Gastrocnemius medialis (tissue), 4 donors: ENCODE results near the gene PLA2G2F.

ENCODE experiments used
- CTCF ChIP-seq, 5 experiments: fragments of 450-650 bp in 3 of 5; fragments of 200-600 bp in 2 of 5; sonication (generic) in 2 of 5; IDR thresholded peaks in 4 of 5; conservative IDR thresholded peaks in 1 of 5; 1 replicate in 4 of 5; 2 replicates in 1 of 5; pipeline ENCODE4 v1.5.1; 2016 to 2019; ENCODE audit warnings: antibody characterized with exemption in 5 of 5, mild to moderate bottlenecking in 3 of 5, moderate library complexity in 3 of 5
- POLR2A ChIP-seq, 2 donors: fragments of 450-650 bp; IDR thresholded peaks; one replicate each; pipeline ENCODE4 v1.6.1; 2017; ENCODE audit warnings: antibody characterized with exemption in 2 of 2, mild to moderate bottlenecking in 2 of 2, moderate library complexity in 2 of 2

GRCh38 chr1:20137055-20137454 lies 2.1 kb upstream of the PLA2G2F start:
- TF ChIP-seq CTCF (IDR thresholded peaks at IDR 0.05 in 4 of 5, conservative IDR thresholded peaks at IDR 0.05 in 1 of 5) (no peak), POLR2A (IDR thresholded peaks at IDR 0.05) (no peak)
